Panc1 (cell line): ENCODE measurements around the gene TRAPPC1.

Experiments used
- CTCF ChIP-seq: fragments of 450-650 bp; IDR thresholded peaks from 2 replicates; pipeline ENCODE4 v1.5.1; 2017; ENCODE audit warnings: mild to moderate bottlenecking
- POLR2AphosphoS5 ChIP-seq: IDR thresholded peaks from 2 replicates; pipeline ENCODE4 v1.6.1; 2012; ENCODE audit warnings: mild to moderate bottlenecking, low read depth, low read length, moderate library complexity
- REST ChIP-seq, 2 experiments: IDR thresholded peaks; 2 replicates each; pipeline ENCODE4 v1.6.1; 2011 to 2012; ENCODE audit warnings: low read depth in 2 of 2, control low read depth in 1 of 2, low read length in 1 of 2, mild to moderate bottlenecking in 1 of 2, moderate library complexity in 1 of 2; ENCODE audit not compliant: insufficient read depth in 1 of 2
- SIN3A ChIP-seq: IDR thresholded peaks from 2 replicates; pipeline ENCODE4 v1.6.1; 2012; ENCODE audit warnings: low read depth, mild to moderate bottlenecking, low read length, moderate library complexity, borderline replicate concordance; ENCODE audit not compliant: insufficient read depth
- TCF7L2 ChIP-seq: IDR thresholded peaks from 2 replicates; pipeline ENCODE4 v1.6.1; 2011; ENCODE audit warnings: mild to moderate bottlenecking, low read depth, low read length, inconsistent platforms

- TF ChIP-seq CTCF (no peak), POLR2AphosphoS5 (no peak), REST (IDR thresholded peaks at IDR 0.05; ENCODE audit: insufficient read depth in 1 of 2, low read depth in 2 of 2, low read length in 1 of 2) (no peak), TCF7L2 (no peak), SIN3A (no peak)
These were observed 4.1 kb upstream of the TRAPPC1 start for GRCh38 chr17:7935859-7936258.
